Glomerular visceral epithelial cell (primary cell): ENCODE measurements around the gene IER3.

Source experiments
- DNase-seq: peaks from one replicate; pipeline ENCODE4 v3.0.0-alpha.2; 2016; ENCODE audit errors: extremely low spot score

The IER3 gene

GRCh38 chr6:30703821-30704220 is 40.5 kb downstream of the IER3 start:
- DNase-seq = no peak

GRCh38 chr6:30703011-30703410 is 41.3 kb downstream of the IER3 start:
- no peak for DNase-seq

GRCh38 chr6:30700340-30700739 is 44.0 kb downstream of the IER3 start:
- DNase-seq = no peak

- DNase-seq = no peak
These were observed 47.9 kb downstream of the IER3 start for GRCh38 chr6:30696432-30696831.
